H54 (cell line): ENCODE data around the gene STX5.

Experiments
- DNase-seq: peaks from one replicate; pipeline ENCODE4 v3.0.0; 2011; ENCODE audit warnings: low spot score, mixed read lengths; ENCODE audit not compliant: insufficient read length
- FAIRE-seq: peaks from 3 replicates; lab custom pipeline; 2011; peaks lifted over from hg19 to GRCh38; lab: Jason Lieb, UNC
- POLR2A ChIP-seq: IDR thresholded peaks from 2 replicates; pipeline ENCODE4 v1.6.1; 2011; ENCODE audit warnings: low read depth, mild to moderate bottlenecking, low read length

The STX5 gene

DNA sequence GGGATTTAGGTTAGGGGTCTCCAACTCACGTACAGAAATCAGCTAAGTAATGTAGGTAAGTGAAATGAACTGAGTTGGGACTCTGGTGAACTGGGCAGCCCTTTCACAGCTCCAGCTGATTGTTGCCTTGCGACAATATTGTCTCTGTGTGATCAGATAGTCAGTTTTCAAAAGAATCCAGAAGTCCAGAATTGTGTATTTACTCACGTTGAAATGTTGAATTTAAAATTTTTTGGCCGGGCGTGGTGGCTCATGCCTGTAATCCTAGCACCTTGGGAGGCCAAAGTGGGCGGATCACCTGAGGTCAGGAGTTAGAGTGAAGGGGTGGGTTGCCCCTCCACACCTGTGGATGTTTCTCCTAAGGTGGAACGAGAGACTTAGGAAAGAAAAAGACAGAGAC, 26.4 kb upstream of the STX5 start:
- DNase-seq (no peak), FAIRE-seq (no peak)
- TF ChIP-seq POLR2A, result no peak

- DNase-seq (no peak), FAIRE-seq (no peak)
- TF ChIP-seq POLR2A, result no peak
Measured at GRCh38 chr11:62857541-62857982, 25.7 kb upstream of the STX5 start.

DNA sequence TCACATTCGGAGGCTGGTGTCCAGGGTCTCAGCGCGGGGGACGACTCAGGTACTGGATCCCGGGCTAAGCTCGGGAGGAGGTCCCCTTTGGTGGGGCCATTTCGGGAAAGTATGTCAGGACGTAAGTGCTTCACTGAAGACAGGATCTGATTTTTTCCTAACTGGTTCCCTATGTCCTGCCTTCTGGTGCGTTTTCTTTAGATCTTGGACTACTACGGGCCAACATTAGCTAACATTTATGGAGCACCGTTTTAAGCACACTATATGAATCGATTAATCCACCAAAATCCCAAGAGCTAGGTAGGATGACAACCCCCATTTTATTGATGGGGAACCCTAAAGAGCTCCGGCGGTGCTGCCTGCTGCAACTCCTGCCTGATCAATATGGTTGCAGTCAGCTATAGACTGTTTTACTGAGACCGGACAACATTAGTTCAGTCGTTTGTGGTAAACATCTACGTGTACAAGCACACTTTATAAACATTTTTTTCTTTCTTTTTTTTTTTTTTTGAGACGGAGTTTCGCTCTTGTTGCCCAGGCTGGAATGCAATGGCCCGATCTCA, 24.6 kb upstream of the STX5 start:
- DNase-seq, result no peak
- no peak for TF ChIP-seq POLR2A
- FAIRE-seq, result no peak

DNA sequence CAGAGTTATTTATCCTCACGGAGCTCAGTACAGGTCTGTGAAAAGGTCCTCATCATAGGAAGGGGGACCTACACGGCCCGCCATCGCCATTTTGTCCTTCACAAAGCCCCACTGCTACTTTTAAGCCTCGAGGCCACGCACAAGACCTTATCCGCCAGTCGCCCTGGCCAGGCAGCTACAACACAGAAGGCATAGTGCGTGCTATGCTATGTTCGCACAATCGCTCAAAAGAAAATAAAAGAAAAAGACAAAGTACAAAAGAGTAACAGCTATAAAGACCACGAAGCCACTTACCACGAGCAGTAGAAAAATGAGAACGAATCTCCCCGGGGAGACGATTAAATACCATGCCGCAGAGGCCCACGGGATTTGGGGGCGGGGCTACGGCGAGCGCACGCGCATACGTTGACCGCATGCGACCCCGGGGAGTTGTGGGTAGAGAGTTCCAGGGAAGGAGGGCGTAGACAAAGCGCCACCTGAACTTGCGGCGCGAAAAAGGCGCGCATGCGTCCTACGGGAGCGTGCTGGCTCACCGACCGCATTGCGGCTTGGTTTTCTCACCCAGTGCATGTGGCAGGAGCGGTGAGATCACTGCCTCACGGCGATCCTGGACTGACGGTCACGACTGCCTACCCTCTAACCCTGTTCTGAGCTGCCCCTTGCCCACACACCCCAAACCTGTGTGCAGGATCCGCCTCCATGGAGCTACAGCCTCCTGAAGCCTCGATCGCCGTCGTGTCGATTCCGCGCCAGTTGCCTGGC, 23.9 kb upstream of the STX5 start:
- FAIRE-seq (no peak), DNase-seq (peak; percentile 89)
- TF ChIP-seq POLR2A, result peak; percentile 75

- DNase-seq (no peak), FAIRE-seq (no peak)
- TF ChIP-seq POLR2A, result no peak
Measured at GRCh38 chr11:62854825-62855570, 23.1 kb upstream of the STX5 start.

DNA sequence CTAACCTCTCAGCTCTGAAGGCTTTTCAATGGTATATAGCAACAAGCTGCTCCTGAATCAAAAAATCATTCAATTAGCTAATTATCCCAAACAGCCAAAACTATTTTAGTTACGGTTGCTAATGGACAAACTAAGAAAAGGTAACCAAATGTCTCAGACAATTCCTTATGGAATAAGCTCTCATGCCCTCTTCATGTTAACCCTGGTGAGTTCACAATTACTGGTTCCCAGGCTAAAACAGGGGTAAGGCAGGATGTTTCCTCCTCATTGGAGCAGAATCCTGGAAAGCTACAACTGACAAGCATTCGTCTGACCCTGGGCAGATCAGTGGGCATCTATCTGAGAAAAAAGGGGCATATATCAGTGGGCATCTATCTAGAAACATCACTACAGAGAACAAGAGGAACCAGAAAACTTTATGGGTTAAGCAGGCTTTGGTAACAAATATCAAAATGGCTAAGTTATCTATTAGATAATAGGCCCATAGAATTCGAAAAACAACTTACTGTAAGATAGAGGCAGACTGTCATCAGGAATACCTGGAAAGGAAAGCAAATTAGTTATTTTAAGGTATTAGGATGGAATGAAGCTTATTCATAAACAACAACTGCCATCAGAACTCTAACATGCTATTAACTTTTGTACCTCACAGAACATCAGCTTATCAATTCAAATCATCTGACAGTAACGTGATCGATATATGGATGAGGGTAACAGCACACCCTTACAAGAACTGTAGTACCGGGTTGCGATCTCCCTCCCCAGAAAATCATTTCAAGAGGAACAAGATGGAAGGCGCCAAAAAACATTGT, 22.4 kb upstream of the STX5 start:
- FAIRE-seq (no peak), DNase-seq (no peak)
- no peak for TF ChIP-seq POLR2A

GRCh38 chr11:62853279-62853965, 21.6 kb upstream of the STX5 start:
- DNase-seq, result no peak
- FAIRE-seq, result no peak
- TF ChIP-seq POLR2A, result no peak

GRCh38 chr11:62852523-62853188, 20.8 kb upstream of the STX5 start:
- TF ChIP-seq POLR2A, result no peak
- FAIRE-seq (no peak), DNase-seq (no peak)

- no peak for FAIRE-seq
- no peak for DNase-seq
- TF ChIP-seq POLR2A, result no peak
Measured at GRCh38 chr11:62851807-62852522, 20.1 kb upstream of the STX5 start.

DNA sequence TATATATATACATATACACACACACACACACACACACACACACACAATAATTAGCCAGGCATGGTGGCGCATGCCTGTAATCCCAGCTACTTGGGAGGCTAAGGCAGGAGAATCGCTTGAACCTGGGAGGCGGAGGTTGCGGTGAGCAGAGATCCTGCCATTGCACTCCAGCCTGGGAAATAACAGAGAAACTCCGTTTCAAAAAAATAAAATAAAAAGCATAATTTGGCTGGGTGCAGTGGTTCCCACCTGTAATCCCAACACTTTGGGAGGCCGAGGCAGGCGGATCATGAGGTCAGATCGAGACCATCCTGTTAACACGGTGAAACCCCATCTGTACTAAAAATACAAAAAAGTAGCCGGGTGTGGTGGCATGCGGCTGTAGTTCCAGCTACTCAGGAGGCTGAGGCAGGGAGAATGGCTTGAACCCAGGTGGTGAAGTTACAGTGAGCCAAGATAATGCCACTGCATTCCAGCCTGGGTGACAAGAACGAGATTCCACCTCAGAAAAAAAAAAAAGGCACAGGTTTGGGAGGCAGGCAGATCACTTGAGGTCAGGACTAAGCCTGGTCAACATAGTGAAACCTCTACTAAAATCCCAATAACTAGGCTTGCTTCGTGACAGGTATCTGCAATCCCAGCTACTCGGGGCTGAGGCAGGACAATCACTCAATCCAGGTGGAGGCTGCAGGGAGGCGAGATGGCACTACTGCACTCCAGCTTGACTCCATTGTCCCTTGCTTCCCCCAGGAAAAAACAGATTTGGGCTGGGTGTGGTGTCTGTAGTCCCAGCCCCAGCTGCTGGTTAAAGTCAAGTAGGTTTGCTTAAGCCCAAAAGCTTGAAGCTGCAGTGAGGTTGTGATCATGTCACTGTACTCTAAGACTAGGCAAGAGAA, 19.3 kb upstream of the STX5 start:
- DNase-seq, result no peak
- peak; percentile 39; the same call in 1 of the 2 replicates for TF ChIP-seq POLR2A
- FAIRE-seq, result no peak

- no peak for FAIRE-seq
- TF ChIP-seq POLR2A, result no peak
- no peak for DNase-seq
Measured at GRCh38 chr11:62847767-62848314, 16.0 kb upstream of the STX5 start.
